G401.6 (cell line): ENCODE results near the gene ENSA.
"Not testable (repeated sequence)": the region's sequence is repeated elsewhere in the genome, so short reads cannot be mapped to it uniquely, and the experiment has no call there.

Source experiments
- FAIRE-seq: peaks from 2 replicates; lab custom pipeline; 2012; peaks lifted over from hg19 to GRCh38; lab: Jason Lieb, UNC

Gene ENSA

DNA sequence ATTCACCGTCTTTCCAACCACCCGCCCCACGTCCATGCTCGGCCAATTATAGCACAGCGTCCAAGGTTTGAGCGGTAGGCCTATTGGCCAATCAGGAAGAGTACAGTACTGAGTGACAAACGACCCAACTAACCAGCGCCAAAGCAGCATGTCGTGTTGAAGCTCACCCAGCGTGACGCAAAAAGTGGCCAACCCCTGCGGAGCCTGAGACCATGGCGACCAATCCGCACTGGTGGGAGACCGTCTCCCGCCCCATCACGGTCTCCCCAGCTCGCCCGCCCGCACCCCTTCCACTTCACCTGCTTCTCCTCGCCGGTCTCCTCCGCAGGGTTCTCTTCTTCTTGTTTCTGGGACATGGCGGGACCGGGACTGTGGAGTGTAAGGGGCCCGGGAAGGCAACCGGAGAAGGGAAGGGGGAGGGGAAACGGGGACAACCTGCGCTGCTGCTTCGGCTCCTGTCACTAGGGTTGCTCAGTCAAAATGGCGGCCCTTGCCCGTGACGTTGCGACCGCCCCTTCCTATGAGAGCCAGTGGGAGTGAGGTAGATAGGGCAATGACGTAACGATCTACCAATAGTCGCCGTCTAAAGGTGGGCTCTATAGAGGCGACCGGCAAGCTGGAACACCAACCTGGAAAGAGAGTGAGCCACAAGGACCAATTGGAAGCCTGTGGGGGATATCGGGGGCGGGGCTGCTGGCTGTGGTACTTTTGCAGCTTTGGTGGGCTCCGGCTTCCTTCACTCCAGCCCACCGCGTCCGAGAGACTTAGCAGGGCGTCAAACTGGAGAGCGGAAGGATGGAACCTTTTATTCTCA is at the start of gene ENSA:
ENSA (minus strand) TSS at position 498 of the 814 bp plus-strand sequence; CDS start at position 356, 142 bp downstream.
- peak; percentile 97 for FAIRE-seq

- FAIRE-seq, result no peak
Measured at GRCh38 chr1:150678988-150679387, 49.6 kb upstream of the ENSA start.

- no peak for FAIRE-seq
Measured at GRCh38 chr1:150674881-150675280, 45.5 kb upstream of the ENSA start.

DNA sequence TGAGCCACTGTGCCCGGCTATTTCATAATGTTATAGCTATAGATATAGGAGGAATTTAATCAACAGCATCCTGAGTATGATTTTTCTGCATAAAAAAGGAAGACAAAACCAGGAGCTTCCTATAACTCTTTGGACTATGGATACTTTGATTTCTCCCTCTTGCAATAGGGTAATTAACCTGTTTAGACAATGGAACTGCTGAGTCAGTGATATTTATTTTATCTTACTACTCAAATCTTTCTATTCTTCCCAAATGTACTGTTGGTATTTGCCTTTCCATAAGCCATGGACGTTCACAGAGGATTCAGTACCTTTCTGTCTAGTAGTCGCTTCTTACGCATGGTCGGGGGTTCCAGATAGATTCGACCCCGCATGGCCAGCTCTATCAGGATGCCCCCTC is 33.9 kb upstream of the ENSA start:
- FAIRE-seq, result no peak

DNA sequence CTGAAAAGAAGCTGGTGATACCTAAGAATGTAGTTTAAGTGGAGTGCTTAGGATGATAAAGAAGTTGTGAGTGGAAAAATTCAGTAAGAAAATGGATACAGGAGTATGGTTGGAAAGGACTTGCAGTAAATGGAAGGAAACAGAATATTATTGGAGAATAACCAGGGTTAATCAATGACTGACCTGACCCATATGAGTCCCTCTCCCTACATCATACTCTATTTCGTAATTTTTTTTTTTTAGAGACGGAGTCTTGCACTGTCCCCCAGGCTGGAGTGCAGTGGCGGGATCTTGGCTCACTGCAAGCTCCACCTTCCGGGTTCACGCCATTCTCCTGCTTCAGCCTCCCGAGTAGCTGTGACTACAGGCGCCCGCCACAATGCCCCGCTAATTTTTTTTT is 33.4 kb upstream of the ENSA start:
- FAIRE-seq, result no peak

GRCh38 chr1:150661156-150661555 is 31.7 kb upstream of the ENSA start:
- no peak for FAIRE-seq

- no peak for FAIRE-seq
Measured at GRCh38 chr1:150660584-150660983, 31.2 kb upstream of the ENSA start.

GRCh38 chr1:150657064-150657463 is 27.7 kb upstream of the ENSA start:
- FAIRE-seq, result not testable (repeated sequence)

GRCh38 chr1:150654635-150655034 is 25.2 kb upstream of the ENSA start:
- not testable (repeated sequence) for FAIRE-seq

DNA sequence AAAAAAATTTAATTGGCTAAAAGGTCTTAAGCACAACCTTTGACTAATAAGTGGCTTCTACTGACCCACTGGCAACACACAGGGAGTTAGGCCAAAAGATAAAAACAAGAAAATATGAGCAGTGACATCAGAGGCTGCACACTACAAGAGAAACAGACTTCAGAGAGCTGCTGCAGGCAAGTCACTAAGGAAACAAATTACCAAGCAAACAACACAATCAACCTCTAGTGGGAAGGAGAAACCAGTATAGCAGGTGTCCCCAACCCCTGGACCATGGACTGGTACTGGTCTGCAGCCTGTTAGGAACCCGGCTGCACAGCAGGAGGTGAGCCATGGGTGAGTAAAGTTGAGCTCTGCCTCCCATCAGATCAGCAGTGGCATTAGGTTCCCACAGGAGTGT is 20.8 kb upstream of the ENSA start:
- no peak for FAIRE-seq

DNA sequence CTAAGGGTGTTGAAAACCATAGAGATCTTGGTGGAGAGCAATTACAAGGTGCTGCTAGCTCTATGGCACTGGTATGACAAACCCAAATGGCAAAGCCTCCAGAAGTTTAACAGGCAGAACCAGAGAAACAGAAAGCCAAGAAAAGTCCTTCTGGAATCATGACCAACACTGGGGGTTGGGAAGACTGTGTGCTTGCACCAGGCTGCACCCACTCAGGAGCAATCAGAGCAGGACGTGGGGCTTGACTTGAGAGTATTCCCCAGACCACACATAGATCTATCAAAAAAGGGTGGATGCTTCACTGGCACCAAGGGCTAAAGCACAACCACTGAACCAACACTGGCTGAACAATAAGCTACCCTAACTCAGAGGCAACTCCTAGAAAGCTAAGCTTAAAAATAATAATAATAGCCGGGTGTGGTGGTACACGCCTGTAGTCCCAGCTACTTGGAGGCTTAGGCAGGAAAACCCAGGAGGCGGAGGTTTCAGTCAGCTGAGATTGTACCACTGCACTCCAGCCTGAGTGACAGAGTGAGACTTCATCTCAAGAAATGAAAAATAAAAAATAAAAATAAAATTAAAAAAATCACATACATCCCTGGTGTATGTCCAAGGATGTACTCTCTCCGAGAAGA is 20.1 kb upstream of the ENSA start:
- no peak for FAIRE-seq

DNA sequence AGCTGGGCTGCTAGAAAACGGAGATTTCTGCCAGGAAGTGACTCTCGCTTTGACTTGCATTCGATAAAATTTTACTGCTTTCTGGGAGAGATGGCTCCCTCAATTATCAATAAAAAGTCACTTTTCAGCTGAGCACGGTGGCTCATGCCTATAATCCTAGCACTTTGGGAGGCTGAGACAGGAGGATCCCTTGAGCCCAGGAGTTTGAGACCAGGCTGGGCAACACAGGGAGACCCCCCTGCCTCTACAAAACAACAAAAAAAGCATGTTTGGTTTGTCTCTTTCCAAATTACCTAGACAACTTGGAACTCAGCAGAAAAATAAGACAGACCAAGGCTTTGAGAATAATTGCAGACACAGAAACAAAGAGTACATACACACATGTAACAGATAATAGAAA is 12.9 kb upstream of the ENSA start:
- FAIRE-seq, result no peak

- not testable (repeated sequence) for FAIRE-seq
Measured at GRCh38 chr1:150641126-150641815, 11.9 kb upstream of the ENSA start.

- not testable (repeated sequence) for FAIRE-seq
Measured at GRCh38 chr1:150638430-150638829, 9.0 kb upstream of the ENSA start.

- not testable (repeated sequence) for FAIRE-seq
Measured at GRCh38 chr1:150634839-150635622, 5.6 kb upstream of the ENSA start.

DNA sequence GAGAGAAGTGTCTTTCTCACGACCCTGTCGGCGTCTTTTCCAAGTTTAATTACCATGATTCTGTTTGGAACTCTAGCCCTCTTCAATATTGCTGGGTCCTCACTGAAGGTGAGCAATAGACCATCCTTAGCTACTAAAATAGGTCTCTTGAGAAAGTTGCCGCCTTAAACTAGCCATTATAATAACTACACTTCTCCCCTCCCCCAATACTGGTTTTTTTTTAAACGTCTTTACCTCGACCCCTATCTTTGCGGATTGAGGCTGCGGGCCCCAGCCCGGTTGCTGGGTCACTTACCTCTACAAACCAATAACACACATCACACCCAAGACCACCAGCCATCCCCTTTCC is 672 bp downstream of the ENSA start:
- no peak for FAIRE-seq

DNA sequence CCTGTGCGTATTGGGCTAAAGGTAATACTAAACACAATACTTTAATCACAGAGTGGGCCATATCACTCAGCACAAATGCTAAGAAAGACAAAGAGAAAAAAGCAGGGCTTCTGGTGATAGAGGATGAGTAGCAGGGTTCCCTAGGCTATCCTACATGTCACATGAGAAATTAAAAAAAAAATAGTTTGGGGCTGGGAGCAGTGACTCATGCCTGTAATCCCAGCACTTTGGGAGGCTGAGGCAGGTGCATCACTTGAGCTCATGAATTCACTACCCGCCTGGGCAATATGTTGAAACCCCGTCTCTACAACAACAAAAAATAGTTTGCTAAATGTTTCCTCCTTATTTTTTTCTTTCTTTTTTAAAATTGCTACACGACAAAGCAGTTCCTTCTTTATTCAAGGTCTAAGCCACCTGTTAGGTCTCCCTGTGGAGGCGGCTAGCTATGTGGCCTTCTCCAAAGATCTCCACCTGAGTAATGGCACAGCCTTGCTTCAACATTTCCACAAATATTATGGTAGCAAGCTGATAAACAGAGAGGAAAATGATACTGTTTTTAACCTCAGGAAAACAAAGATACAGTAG is 1.5 kb downstream of the ENSA start:
- no peak for FAIRE-seq

DNA sequence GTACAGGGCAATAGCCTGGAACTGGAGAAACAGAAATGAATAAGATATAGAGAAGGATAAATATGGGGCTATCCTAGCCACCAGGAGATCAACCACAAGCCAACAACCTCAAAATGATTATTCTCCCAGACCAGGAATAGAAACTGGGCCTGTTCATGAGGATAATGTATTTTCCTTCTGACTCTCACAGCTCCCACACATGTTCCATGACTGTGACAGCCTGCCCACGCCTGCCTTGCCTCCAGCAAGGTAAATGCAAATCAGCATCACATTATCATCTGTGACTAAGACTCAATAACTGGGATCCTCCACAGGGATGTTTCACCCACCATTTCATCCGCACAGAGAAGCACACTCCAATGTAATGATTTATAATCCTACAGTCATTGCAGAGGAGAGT is 3.3 kb downstream of the ENSA start:
- no peak for FAIRE-seq

- not testable (repeated sequence) for FAIRE-seq
Measured at GRCh38 chr1:150624546-150624945, 4.9 kb downstream of the ENSA start.

DNA sequence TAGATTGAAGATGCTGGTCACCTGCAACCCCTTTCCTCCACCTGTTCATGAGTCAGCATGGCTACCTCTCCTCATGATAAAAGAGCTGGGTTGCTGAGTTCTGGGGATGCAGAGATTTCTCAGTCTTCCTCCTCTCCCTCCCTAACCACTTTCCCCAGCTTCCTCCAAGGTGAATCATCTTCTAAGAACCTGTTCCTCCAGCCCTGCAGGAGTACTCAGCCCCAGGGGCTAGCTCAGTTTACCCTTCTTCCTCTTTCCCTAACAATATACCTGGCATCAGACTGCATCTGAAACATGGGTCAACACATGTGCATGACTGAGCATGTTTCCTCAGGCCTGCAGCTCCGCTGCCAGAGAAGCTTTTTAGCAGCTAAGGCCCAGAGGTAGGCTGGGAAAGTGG is 5.3 kb downstream of the ENSA start:
- FAIRE-seq, result not testable (repeated sequence)

DNA sequence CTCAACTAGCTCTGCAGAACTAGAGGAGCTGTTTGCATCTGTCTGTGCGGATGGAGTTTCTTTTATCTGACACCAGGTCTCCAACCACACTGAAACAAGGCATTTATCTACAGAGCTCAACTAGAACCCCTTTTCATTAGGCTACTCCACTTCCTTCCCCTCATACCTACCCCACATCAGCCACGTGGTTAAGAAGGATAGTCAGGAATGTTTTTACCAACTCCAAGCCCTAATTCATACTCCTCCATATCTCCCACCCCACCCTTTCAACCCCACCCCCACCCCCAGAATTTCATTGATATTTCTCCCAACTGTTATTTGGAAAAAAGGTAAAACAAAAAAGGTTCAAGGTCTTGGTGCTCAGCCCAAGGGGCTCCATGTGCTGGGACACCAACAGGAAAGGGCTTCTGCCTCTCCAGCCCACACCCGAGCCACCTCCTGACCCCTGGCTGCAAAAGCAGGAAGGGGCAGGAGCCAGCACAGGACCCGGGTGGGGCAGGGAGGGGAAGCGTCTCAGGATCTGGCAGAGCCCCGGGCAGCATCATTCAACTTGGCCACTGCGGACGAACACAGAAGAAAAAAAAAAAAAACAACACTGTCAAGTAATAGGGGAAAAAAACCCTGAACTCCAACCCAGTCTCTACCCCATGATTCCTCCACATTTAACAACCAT is 7.0 kb downstream of the ENSA start:
- no peak for FAIRE-seq
